Endodermal cell (in vitro differentiated cells): Measurements from ENCODE around the gene SLC34A1. TPM values are rescaled to one million over a fixed set of nuclear protein-coding genes. Genes with fewer than 3 reads are reported as not detected.
A peak's percentile ranks its signal among the peaks of the same experiment; 100 is the strongest.

Source experiments
- DNase-seq: peaks from one replicate; pipeline ENCODE4 v3.0.0-alpha.2; 2017
- H3K27ac ChIP-seq: 2 replicates; pipeline ENCODE4 v1.5.1; 2013; ENCODE audit warnings: mild to moderate bottlenecking, low read depth, low read length, moderate library complexity
- H3K27me3 ChIP-seq: 2 replicates; pipeline ENCODE4 v1.6.1; 2013; ENCODE audit warnings: mild to moderate bottlenecking, low read length, moderate library complexity; ENCODE audit not compliant: insufficient read depth, control insufficient read depth, poor library complexity, severe bottlenecking
- H3K36me3 ChIP-seq: 2 replicates; pipeline ENCODE4 v1.7.0; 2013; ENCODE audit warnings: mild to moderate bottlenecking, low read length, moderate library complexity; ENCODE audit not compliant: control insufficient read depth, insufficient read depth
- H3K4me1 ChIP-seq: one replicate; pipeline ENCODE4 v1.7.0; 2013; ENCODE audit warnings: low read length; ENCODE audit not compliant: control insufficient read depth, insufficient read depth
- H3K4me3 ChIP-seq: 2 replicates; pipeline ENCODE4 v1.5.1; 2013; ENCODE audit warnings: mild to moderate bottlenecking, low read length, moderate library complexity
- H3K9ac ChIP-seq: 2 replicates; pipeline ENCODE4 v1.6.1; 2013; ENCODE audit warnings: mild to moderate bottlenecking, low read length, moderate library complexity; ENCODE audit not compliant: poor library complexity, severe bottlenecking; ENCODE audit errors: extremely low read depth
- H3K9me3 ChIP-seq: 2 replicates; pipeline ENCODE4 v1.6.1; 2013; ENCODE audit warnings: mild to moderate bottlenecking, low read length, moderate library complexity; ENCODE audit not compliant: control insufficient read depth
- H3K27ac Mint-ChIP-seq: 2 replicates; pipeline ENCODE4 v1.8.0; 2020; ENCODE audit warnings: mixed read lengths
- H3K27me3 Mint-ChIP-seq: 2 replicates; pipeline ENCODE4 v1.8.0; 2021; ENCODE audit warnings: mild to moderate bottlenecking, mixed read lengths; ENCODE audit not compliant: insufficient read depth
- H3K36me3 Mint-ChIP-seq: 2 replicates; pipeline ENCODE4 v1.8.0; 2020; ENCODE audit warnings: low read depth, mixed read lengths
- H3K4me1 Mint-ChIP-seq: 2 replicates; pipeline ENCODE4 v1.8.0; 2020; ENCODE audit warnings: mixed read lengths
- H3K4me3 Mint-ChIP-seq: 2 replicates; pipeline ENCODE4 v1.8.0; 2020; ENCODE audit warnings: mild to moderate bottlenecking, moderate library complexity, mixed read lengths
- H3K9me3 Mint-ChIP-seq: 2 replicates; pipeline ENCODE4 v1.8.0; 2020; ENCODE audit warnings: mild to moderate bottlenecking, mixed read lengths
- WGBS, 2 experiments: methylation state at CpG; one replicate each; pipeline versions ENCODE4 v1.1.5 to v1.1.7; 2013; ENCODE audit warnings: missing lambda C conversion rate in 2 of 2, mixed read lengths in 1 of 2; ENCODE audit not compliant: insufficient coverage in 1 of 2, insufficient read length in 1 of 2; 5-methylcytosine and 5-hydroxymethylcytosine counted together
- total RNA-seq, 2 donors: library from RNA; stranded (reverse); fragmentation: NEBNext Ultra II Directional in 1 of 2; extraction: Animal tissue kit (Norgen Biotek cat#: 25700) in 1 of 2; gene quantifications; 2 replicates in 1 of 2; 3 replicates in 1 of 2; pipeline ENCODE4 v1.2.1, GENCODE V29; 2021
- TF ChIP-seq, protein P1 (sequence below): fragments of 200-600 bp; sonication (generic); conservative IDR thresholded peaks from 2 replicates; pipeline ENCODE4 v1.5.0; 2021; ENCODE audit warnings: antibody characterized with exemption, mild to moderate bottlenecking

The SLC34A1 gene
- total RNA-seq, 2 donors from 2014 or later: not detected

GRCh38 chr5:177447611-177448243 lies 63.5 kb downstream of the SLC34A1 start:
- H3K27ac Mint-ChIP-seq: no peak overlapping the region
- TF ChIP-seq, protein P1, sequence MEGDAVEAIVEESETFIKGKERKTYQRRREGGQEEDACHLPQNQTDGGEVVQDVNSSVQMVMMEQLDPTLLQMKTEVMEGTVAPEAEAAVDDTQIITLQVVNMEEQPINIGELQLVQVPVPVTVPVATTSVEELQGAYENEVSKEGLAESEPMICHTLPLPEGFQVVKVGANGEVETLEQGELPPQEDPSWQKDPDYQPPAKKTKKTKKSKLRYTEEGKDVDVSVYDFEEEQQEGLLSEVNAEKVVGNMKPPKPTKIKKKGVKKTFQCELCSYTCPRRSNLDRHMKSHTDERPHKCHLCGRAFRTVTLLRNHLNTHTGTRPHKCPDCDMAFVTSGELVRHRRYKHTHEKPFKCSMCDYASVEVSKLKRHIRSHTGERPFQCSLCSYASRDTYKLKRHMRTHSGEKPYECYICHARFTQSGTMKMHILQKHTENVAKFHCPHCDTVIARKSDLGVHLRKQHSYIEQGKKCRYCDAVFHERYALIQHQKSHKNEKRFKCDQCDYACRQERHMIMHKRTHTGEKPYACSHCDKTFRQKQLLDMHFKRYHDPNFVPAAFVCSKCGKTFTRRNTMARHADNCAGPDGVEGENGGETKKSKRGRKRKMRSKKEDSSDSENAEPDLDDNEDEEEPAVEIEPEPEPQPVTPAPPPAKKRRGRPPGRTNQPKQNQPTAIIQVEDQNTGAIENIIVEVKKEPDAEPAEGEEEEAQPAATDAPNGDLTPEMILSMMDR: no peak
- H3K27me3 Mint-ChIP-seq: peaks cover 65% of the 10 kb centered on the region
- Histone ChIP-seq H3K27ac (peak overlapping the region; percentile 91), H3K4me3 (peak overlapping the region; percentile 67), H3K9ac (no peak overlapping the region), H3K27me3 (peaks cover 13% of the 10 kb centered on the region), H3K36me3 (peaks cover 5% of the 10 kb centered on the region), H3K4me1 (peaks cover 3% of the 10 kb centered on the region), H3K9me3 (no peaks in the 10 kb centered on the region)
- peak overlapping the region; percentile 47 for H3K4me3 Mint-ChIP-seq
- peak; percentile 92 for DNase-seq
- no peaks in the 10 kb centered on the region for H3K9me3 Mint-ChIP-seq
- 29 to 42% methylated on average over 8 to 23 of the region's 23 CpGs for WGBS, 2 experiments
- peaks cover 8% of the 10 kb centered on the region for H3K4me1 Mint-ChIP-seq
- H3K36me3 Mint-ChIP-seq: no peaks in the 10 kb centered on the region

Other genes with a start within 250 kb of the SLC34A1 start
- 10 to 100 TPM; 13.8 to 25.1 TPM for gene RAB24, start 80.7 kb upstream of the SLC34A1 start, total RNA-seq
- gene PRELID1, start 80.6 kb upstream of the SLC34A1 start, total RNA-seq: 100 to 1,000 TPM; 157 to 165 TPM
- gene MXD3, start 72.5 kb upstream of the SLC34A1 start, total RNA-seq: 10 to 100 TPM; 14.2 to 20.4 TPM
- gene LMAN2, start 32.8 kb upstream of the SLC34A1 start, total RNA-seq: 100 to 1,000 TPM; 119 to 128 TPM
- gene RGS14, start 26.5 kb upstream of the SLC34A1 start, total RNA-seq: 10 to 100 TPM; 14.2 to 21.9 TPM
- not detected for gene PFN3, start 16.2 kb downstream of the SLC34A1 start, total RNA-seq
- 1 to 10 TPM in 1 of 2 donors, under 1 TPM in 1; 0.95 to 2.9 TPM for gene F12, start 25.1 kb downstream of the SLC34A1 start, total RNA-seq
- gene GRK6, start 42.2 kb downstream of the SLC34A1 start, total RNA-seq: 10 to 100 TPM; 51.6 to 66.8 TPM
- gene PRR7, start 62.4 kb downstream of the SLC34A1 start, total RNA-seq: 1 to 10 TPM; 4.7 to 8.0 TPM
- gene DBN1, start 89.2 kb downstream of the SLC34A1 start, total RNA-seq: 100 to 1,000 TPM; 322 to 383 TPM
- 100 to 1,000 TPM; 196 to 241 TPM for gene PDLIM7, start 113.2 kb downstream of the SLC34A1 start, total RNA-seq
- 1 to 10 TPM; 2.1 to 7.7 TPM for gene DOK3, start 125.4 kb downstream of the SLC34A1 start, total RNA-seq
- 100 to 1,000 TPM; 115 TPM for gene DDX41, start 132.5 kb downstream of the SLC34A1 start, total RNA-seq
- 100 to 1,000 TPM; 112 to 115 TPM for gene FAM193B, start 170.1 kb downstream of the SLC34A1 start, total RNA-seq
- gene TMED9, start 207.8 kb downstream of the SLC34A1 start, total RNA-seq: 100 to 1,000 TPM; 184 to 205 TPM
- gene B4GALT7, start 215.7 kb downstream of the SLC34A1 start, total RNA-seq: 10 to 100 TPM; 27.4 to 33.7 TPM